GM19468 (cell line): ENCODE results near the gene HAUS1.

ENCODE experiments used
- ATAC-seq: cut with Tn5 transposase; IDR thresholded peaks from one replicate; pipeline ENCODE4 v1.9.1; 2021; ENCODE audit warnings: mild to moderate bottlenecking, moderate library complexity, moderate number of reproducible peaks; ENCODE audit not compliant: unreplicated experiment; ENCODE audit errors: extremely low read depth

HAUS1 gene

DNA sequence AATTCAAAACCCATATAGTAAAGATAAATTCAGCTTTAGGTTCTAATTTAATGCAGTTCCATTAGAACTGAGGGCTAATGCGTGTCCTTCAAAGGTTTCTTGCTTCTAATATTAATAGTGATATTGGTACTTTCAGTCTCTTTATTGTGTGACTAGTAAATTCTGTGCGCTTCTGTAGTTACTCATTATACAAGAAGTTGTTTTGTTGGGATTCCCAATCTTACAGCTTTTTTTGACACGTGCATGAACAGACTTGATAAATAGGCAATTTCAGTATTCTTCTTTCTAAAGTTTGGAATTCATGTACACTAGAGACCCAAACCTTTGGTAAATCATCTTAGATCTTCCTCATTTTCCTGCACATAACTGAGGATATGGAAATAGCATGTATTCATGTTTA, 71.8 kb downstream of the HAUS1 start:
- ATAC-seq = no peak
